ENCODE data around the gene SNRNP25. TPM values are rescaled to one million over a fixed set of nuclear protein-coding genes. Genes with fewer than 3 reads are reported as not detected.

Gene SNRNP25
- total and polyA plus RNA-seq, 9 of the 15 experiments (the other 6 are each of a cell fraction or from before 2014, with no cell fraction given): 59.0 to 176 (median 108) TPM

GRCh38 chr16:38941-39892 is 14.4 kb upstream of the SNRNP25 start (continued):
- no peak for TF ChIP-seq NKRF (IDR thresholded peaks at IDR 0.05; ENCODE audit: borderline replicate concordance)
- TF ChIP-seq SMARCB1 (IDR thresholded peaks at IDR 0.05; ENCODE audit: insufficient read length, low read depth): no peak
- no peak for TF ChIP-seq RUNX1 (IDR thresholded peaks at IDR 0.05; ENCODE audit: low read depth)
- no peak for TF ChIP-seq ZNF830 (CRISPR knock-in tag; IDR thresholded peaks at IDR 0.05)
- TF ChIP-seq MTF1 (CRISPR knock-in tag; IDR thresholded peaks at IDR 0.05; ENCODE audit: borderline replicate concordance): no peak
- no peak for TF ChIP-seq ZBTB7A (IDR thresholded peaks at IDR 0.05; ENCODE audit: borderline replicate concordance, control insufficient read depth, low read depth, low read length)
- no peak for TF ChIP-seq EGR1 (conservative IDR thresholded peaks at IDR 0.05)
- TF ChIP-seq DEAF1 (CRISPR knock-in tag; IDR thresholded peaks at IDR 0.05): no peak
- no peak for TF ChIP-seq ATF7 (IDR thresholded peaks at IDR 0.05)
- no peak for TF ChIP-seq HDAC2 (IDR thresholded peaks at IDR 0.05)
- TF ChIP-seq CBX8 (IDR thresholded peaks at IDR 0.05; ENCODE audit: borderline replicate concordance, extremely low read depth, low read depth, low read length, poor library complexity, severe bottlenecking): no peak
- TF ChIP-seq ZNF140 (CRISPR knock-in tag; IDR thresholded peaks at IDR 0.05): no peak
- TF ChIP-seq SPI1 (IDR thresholded peaks at IDR 0.05; ENCODE audit: borderline replicate concordance, low read depth, low read length): peak; percentile 35; the same call in 1 of the 2 replicates
- TF ChIP-seq NR2F6 (CRISPR knock-in tag; IDR thresholded peaks at IDR 0.05): no peak
- no peak for TF ChIP-seq ZNF3 (CRISPR knock-in tag; IDR thresholded peaks at IDR 0.05)
- TF ChIP-seq ETV6 (IDR thresholded peaks at IDR 0.05; ENCODE audit: borderline replicate concordance in 1 of 2, low read depth in 2 of 2, low read length in 1 of 2): no peak
- no peak for TF ChIP-seq ETV6 (CRISPR knock-in tag; IDR thresholded peaks at IDR 0.05; ENCODE audit: borderline replicate concordance)
- TF ChIP-seq SUPT5H (IDR thresholded peaks at IDR 0.05): peak; percentile 50
- no peak for TF ChIP-seq MNT (conservative IDR thresholded peaks at IDR 0.05)
- TF ChIP-seq RBM14 (IDR thresholded peaks at IDR 0.05; ENCODE audit: borderline replicate concordance, insufficient read depth, low read depth, low read length): no peak
- no peak for TF ChIP-seq KLF1 (tag; IDR thresholded peaks at IDR 0.05)
- TF ChIP-seq SIX5 (IDR thresholded peaks at IDR 0.05; ENCODE audit: borderline replicate concordance in 1 of 2, insufficient read depth in 1 of 2, low read depth in 1 of 2, low read length in 2 of 2): no peak
- no peak for TF ChIP-seq ZNF75A (CRISPR knock-in tag; IDR thresholded peaks at IDR 0.05)
